Measurements from ENCODE around the gene RGN.
"Not testable (repeated sequence)": the region's sequence is repeated elsewhere in the genome, so short reads cannot be mapped to it uniquely, and the experiment has no call there.

The RGN gene

DNA sequence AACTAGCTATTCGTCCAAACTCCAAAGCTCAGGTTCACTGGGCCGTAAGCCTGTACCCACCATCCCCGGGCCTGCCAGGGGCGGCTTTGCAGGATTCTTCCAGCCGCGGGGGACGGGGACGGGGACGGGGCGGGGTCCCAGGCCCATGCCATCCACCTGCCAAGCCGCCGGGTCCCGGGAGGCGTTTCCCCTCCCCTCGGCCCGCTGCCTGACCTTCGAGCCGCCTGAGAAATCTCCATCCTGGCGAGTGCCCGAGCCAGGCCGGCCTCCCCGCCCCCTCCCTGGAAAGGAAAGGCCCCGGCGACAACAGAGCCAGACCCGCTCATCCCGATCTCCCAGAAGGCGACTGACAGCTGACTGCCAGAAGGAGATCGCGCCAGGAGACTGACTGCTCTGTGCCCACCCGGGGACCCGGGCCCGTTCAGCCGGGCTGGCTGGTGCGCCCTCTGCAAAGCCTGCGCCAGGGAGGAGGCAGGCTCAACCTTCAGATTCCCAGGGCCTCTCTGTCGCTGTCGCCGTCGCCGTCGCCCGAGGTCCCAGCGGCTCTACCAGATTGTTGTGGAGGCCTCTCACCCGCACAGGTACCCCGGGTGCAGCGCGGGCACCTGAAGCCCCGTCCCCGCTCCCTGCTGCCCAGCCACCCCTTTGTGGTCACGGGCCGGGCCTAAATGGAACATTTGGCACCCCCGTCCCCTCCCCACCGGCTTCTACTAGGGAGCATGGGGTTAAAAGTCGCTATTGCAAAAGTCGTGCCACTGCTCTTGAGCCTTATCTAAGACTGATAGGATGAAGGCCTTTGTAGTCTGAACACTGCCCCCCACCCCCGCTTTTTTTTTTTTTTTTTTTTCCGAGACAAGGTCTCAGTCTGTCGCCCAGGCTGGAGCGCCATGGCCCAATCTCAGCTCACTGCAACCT lies at the start of gene RGN:
TSS of gene RGN (plus strand) at position 315 of the 915 bp plus-strand sequence. CDS start 2,702 bp downstream, outside the sequence.
- DNase-seq: no peak

GRCh38 chrX:47030339-47030738 lies 47.9 kb upstream of the RGN start:
- DNase-seq: peak; percentile 17

DNA sequence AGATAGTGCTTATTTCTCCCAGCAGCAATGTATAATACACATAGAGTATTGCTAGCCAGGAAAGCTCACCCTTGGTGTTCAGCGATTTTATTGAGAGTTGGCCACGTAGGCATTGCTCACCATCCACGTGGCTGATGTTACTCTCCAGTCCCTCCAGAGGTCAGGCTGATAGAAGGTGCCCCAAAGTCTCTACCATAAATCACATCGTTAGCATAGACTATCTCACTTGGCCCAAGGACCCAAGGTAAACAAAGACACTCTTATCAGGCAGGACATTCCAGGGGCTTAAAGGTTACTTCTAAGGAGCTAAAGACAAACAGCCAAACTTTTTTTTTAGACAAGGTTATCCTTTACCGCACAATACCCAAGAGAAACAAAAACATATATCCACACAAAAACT lies 30.3 kb upstream of the RGN start:
- DNase-seq: no peak

GRCh38 chrX:47059142-47059874 lies 18.9 kb upstream of the RGN start:
- DNase-seq: no peak

- no peak for DNase-seq
These were observed 17.5 kb upstream of the RGN start for GRCh38 chrX:47060708-47061107.

DNA sequence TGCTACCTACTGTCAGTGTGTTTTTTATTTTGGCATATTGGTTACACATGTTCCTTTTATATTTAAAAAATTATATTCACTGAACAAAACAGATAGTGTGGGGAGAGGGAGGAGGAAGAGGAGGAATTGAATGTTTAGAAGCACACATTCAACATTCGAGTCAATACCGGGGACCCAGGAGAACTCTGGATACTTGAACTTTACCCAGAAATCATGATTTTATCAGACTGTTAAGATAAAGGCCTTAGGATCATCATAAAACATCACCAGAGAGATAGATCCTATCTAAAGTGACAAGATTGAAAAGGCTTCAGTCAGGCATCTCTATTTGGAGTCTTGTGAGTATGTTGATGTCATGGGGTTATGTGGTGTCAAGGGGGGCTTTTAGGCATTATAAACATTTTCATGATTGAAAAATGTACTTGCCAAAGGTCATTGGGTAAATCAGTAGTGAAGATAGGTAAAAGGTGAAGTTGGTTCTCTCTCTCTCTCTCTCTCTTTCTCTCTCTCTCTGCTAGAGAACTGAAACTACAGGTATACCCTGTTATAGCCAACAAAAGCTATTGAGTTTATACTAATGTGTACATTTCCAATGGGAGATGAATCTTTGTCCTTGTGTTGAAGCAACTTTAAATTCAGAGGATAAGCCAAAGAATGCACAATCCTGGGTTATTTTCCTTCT lies 16.9 kb upstream of the RGN start:
- no peak for DNase-seq

- DNase-seq: no peak
These were observed 15.1 kb upstream of the RGN start for GRCh38 chrX:47063179-47063578.

DNA sequence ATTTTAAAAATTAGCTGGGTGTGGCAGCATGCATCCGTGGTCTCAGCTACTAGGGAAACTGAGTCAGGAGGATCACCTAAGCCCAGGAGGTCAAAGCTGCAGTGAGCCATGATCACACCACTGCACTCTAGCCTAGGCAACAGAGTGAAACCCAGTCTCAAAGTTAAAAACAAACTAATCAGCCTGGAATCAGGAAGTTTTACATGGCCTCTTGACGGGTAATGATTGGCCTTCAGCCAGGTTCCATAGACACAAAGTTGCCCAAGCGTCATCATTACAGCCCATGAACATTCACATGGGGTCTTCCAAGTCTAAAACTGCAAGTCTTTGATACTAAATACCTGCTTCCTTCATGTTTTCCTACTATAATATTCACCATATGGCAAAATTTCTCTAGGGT lies 10.0 kb upstream of the RGN start:
- no peak for DNase-seq

DNA sequence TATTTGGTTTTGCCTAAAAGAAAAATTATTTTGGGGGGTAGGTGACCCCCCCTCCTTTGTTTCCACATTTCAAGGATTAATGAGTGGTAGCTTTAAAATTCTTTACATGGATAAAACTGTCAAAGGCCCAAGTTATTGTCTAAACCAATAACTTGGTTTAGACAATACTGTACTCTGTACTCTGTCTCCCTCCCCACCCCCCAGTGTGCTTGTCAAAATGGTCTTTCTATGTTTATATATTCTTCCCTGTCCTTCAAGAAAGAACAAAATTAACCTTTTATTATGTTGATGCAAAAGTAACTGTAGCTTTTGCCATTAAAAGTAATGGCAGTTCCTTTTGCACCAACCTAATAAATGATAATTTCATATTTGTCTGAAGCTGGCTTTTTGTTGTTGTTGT lies 9.5 kb upstream of the RGN start:
- DNase-seq: no peak

GRCh38 chrX:47080215-47080914 lies 2.1 kb downstream of the RGN start:
- no peak for DNase-seq

- DNase-seq: no peak
These were observed 2.6 kb downstream of the RGN start for GRCh38 chrX:47080915-47081236.

GRCh38 chrX:47091149-47091775 lies 13.0 kb downstream of the RGN start:
- no peak for DNase-seq

DNA sequence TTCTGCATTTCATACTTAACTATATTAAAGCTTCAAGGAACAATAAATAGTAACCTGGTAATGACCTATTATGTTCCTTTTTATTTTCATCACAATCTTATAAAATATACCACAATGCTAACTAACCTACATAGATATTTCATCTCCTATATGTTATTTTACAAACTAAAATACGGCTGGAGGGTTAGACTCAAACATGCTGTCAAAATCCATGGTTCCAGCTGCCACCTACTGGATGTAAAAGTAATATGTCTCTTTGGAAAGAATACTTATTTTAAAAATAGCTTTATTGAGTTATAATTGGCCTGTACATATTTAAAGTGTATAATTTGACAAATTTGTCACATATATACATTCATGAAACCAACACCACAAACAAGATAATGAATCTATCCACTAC lies 15.0 kb downstream of the RGN start:
- no peak for DNase-seq

DNA sequence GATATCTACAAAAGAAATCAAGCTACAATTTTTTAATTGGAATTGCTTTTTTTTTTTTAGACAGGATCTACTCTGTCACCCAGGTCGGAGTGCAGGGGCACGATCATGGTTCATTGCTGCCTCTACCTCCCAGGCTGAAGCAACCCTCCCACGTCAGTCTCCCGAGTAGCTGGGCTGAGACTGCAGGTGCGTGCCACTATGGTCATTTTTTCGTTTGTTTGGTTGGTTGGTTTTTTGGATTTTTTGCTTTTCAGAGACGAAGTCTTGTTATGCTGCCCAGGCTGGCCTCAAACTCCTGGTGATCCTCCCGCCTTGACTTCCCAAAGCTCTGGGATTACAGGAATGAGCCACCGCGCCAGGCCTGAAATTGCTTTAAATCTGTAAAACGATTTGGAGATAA lies 15.6 kb downstream of the RGN start:
- DNase-seq: no peak

GRCh38 chrX:47097018-47097417 lies 18.8 kb downstream of the RGN start:
- no peak for DNase-seq

- no peak for DNase-seq
These were observed 20.3 kb downstream of the RGN start for GRCh38 chrX:47098338-47099094.

GRCh38 chrX:47101206-47101605 lies 23.0 kb downstream of the RGN start:
- DNase-seq: no peak

- DNase-seq: not testable (repeated sequence)
These were observed 32.8 kb downstream of the RGN start for GRCh38 chrX:47110936-47111615.

- DNase-seq: no peak
These were observed 34.2 kb downstream of the RGN start for GRCh38 chrX:47112316-47112954.

DNA sequence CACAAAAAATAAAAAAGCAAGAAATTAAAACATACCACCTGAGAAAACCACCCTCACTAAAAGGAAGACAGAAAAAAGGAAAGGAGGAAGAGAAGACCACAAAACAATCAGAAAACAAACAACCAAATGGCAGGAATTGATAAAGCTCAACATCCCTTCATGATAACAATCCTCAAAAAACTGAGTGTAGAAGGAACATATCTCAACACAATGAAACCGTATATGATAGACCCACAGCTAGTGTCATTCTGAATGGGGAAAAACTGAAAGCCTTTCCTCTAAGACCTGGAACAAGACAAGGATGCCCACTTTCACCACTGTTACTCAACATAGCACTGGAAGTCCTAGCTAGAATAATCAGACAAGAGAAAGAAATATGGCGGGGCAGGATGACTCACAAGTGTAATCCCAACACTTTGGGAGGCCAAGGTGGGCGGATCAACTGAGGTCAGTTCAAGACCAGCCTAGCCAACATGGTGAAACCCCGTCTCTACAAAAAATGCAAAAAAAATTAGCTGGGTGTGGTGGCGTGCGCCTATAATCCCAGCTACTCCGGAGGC lies 38.4 kb downstream of the RGN start:
- DNase-seq: not testable (repeated sequence)
